Nephron progenitor cell (in vitro differentiated cells): ENCODE measurements around the gene DNER.
"Not testable (repeated sequence)": the region's sequence is repeated elsewhere in the genome, so short reads cannot be mapped to it uniquely, and the experiment has no call there.

Experiments
- DNase-seq: peaks from one replicate; pipeline ENCODE4 v3.0.0; 2021
- H3K27ac Mint-ChIP-seq: 2 replicates; pipeline ENCODE4 v1.8.0; 2021; ENCODE audit warnings: mild to moderate bottlenecking, moderate library complexity, mixed read lengths
- H3K27me3 Mint-ChIP-seq: 2 replicates; pipeline ENCODE4 v1.8.0; 2021; ENCODE audit warnings: mild to moderate bottlenecking, low read depth, mixed read lengths; ENCODE audit not compliant: poor library complexity
- H3K36me3 Mint-ChIP-seq: 2 replicates; pipeline ENCODE4 v1.8.0; 2021; ENCODE audit warnings: low read depth, mixed read lengths
- H3K4me1 Mint-ChIP-seq: 2 replicates; pipeline ENCODE4 v1.8.0; 2021; ENCODE audit warnings: mixed read lengths
- H3K4me3 Mint-ChIP-seq: 2 replicates; pipeline ENCODE4 v1.8.0; 2021; ENCODE audit warnings: mild to moderate bottlenecking, moderate library complexity, mixed read lengths
- H3K9me3 Mint-ChIP-seq: 2 replicates; pipeline ENCODE4 v1.8.0; 2021; ENCODE audit warnings: mild to moderate bottlenecking, moderate library complexity, mixed read lengths
- TF ChIP-seq, protein P1 (sequence below): fragments of 200-600 bp; sonication (generic); IDR thresholded peaks from 2 replicates; pipeline ENCODE4 v1.5.0; 2021; ENCODE audit warnings: antibody characterized with exemption

Gene DNER

DNA sequence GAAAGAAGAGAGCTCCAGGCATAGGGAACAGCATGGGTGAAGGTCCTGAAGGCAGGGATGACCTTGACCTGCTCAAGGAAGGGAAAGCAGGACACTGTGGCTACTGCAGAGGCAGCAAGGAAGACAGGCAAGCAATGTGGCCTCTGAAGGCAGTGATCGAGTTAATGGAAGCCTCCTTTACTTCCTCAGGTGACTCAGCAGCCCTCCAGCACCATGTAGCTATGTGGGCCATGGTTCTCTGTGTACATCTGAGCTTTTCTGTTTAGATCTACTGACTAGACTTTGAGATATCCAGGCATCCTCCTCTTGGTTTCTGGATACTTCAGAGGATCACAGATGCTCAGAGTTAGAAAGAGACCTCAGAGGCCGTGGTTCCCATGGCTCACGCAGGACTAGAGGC lies 336.0 kb downstream of the DNER start:
- Mint-ChIP-seq H3K4me1 (no peaks in the 10 kb centered on the region), H3K27ac (no peak overlapping the region), H3K4me3 (no peak overlapping the region), H3K9me3 (peaks cover 30% of the 10 kb centered on the region), H3K36me3 (no peaks in the 10 kb centered on the region), H3K27me3 (peaks cover 8% of the 10 kb centered on the region)
- TF ChIP-seq, protein P1, sequence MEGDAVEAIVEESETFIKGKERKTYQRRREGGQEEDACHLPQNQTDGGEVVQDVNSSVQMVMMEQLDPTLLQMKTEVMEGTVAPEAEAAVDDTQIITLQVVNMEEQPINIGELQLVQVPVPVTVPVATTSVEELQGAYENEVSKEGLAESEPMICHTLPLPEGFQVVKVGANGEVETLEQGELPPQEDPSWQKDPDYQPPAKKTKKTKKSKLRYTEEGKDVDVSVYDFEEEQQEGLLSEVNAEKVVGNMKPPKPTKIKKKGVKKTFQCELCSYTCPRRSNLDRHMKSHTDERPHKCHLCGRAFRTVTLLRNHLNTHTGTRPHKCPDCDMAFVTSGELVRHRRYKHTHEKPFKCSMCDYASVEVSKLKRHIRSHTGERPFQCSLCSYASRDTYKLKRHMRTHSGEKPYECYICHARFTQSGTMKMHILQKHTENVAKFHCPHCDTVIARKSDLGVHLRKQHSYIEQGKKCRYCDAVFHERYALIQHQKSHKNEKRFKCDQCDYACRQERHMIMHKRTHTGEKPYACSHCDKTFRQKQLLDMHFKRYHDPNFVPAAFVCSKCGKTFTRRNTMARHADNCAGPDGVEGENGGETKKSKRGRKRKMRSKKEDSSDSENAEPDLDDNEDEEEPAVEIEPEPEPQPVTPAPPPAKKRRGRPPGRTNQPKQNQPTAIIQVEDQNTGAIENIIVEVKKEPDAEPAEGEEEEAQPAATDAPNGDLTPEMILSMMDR = no peak
- DNase-seq = no peak

DNA sequence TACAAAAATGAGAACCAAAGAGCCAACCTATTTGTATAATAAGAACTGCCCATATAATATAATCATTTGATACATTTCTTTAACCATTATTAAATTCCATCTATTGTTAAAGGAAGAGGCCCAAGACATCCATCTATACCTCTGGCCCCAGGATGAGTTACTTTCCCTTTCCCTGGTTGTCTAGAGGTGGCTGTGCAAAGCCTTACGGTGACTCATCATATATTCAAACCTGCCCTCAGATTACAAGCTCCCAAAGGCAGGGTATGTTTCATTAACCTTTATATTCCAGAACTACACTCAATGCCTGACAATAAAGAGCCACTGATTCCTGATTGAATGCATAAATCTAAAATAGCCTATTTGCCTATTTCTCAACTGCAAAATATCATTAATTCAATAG lies 337.5 kb downstream of the DNER start:
- Mint-ChIP-seq H3K36me3 (no peaks in the 10 kb centered on the region), H3K4me3 (no peak overlapping the region), H3K27ac (no peak overlapping the region), H3K27me3 (peaks cover 14% of the 10 kb centered on the region), H3K9me3 (peaks cover 15% of the 10 kb centered on the region), H3K4me1 (no peaks in the 10 kb centered on the region)
- TF ChIP-seq, protein P1 = no peak
- DNase-seq = no peak

DNA sequence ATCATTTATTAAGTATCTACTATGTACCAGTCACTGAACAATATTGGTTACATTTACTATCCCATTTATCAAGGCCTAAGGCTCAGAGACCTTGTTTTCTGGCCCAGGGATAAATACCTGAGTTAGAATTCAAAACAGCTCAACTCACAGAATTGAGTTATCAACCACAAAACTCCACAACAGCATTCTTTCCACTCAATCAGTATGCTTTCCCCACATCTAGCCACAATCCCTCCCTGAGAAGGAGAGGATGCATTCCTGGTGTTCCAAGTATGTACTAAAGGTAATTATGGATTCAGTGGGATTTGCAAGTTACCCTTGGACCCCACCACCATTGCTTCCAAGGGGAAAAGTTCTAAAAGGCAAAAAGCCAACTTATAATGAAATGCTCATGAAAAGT lies 339.1 kb downstream of the DNER start:
- peaks cover 11% of the 10 kb centered on the region for H3K27me3 Mint-ChIP-seq
- peaks cover 4% of the 10 kb centered on the region for H3K9me3 Mint-ChIP-seq
- no peaks in the 10 kb centered on the region for H3K36me3 Mint-ChIP-seq
- H3K27ac Mint-ChIP-seq = no peak overlapping the region
- no peak for DNase-seq
- H3K4me3 Mint-ChIP-seq = no peak overlapping the region
- TF ChIP-seq, protein P1 = no peak
- H3K4me1 Mint-ChIP-seq = no peaks in the 10 kb centered on the region

DNA sequence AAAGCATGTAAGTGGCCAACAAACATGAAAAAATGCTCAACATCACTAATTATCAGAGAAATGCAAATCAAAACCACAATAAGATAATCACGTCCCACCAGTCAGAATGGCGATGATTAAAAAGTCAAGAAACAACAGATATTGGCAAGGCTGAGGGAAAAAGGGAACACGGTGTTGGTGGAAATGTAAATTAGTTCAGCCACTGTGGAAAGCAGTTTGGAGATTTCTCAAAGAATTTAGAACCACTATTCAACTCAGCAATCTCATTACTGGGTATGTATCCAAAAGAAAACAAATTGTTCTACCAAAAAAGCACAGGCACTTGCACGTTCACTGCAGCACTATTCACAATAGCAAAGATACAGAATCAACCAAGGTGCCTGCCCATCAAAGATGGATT lies 341.0 kb downstream of the DNER start:
- H3K4me3 Mint-ChIP-seq, H3K4me1 Mint-ChIP-seq, H3K36me3 Mint-ChIP-seq, H3K27ac Mint-ChIP-seq, DNase-seq: not testable (repeated sequence)
- Mint-ChIP-seq H3K27me3 (peaks cover 11% of the 10 kb centered on the region), H3K9me3 (peaks cover 11% of the 10 kb centered on the region)

DNA sequence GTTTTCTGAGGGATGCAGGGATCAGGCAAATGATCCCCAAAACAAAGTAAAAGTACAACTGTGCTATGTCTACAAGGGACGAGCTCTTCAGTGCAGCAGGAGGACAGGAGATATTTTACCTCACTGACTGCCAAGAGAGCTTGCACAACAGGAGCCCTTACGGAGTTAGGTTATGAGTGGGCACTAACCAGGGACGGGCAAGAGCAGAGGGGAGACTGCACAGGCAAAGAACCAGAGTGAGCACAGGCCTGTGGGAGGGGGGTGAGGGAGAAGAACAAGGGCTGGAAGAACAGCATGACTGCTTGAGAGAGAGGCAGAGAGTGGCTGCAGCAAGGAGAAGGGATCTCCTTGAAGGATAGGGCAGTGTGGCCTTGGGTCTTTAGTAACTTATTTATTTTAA lies 342.1 kb downstream of the DNER start:
- H3K27me3 Mint-ChIP-seq = peaks cover 11% of the 10 kb centered on the region
- no peaks in the 10 kb centered on the region for H3K4me1 Mint-ChIP-seq
- TF ChIP-seq, protein P1 = no peak
- no peak overlapping the region for H3K27ac Mint-ChIP-seq
- no peak for DNase-seq
- H3K36me3 Mint-ChIP-seq = no peaks in the 10 kb centered on the region
- H3K4me3 Mint-ChIP-seq = no peak overlapping the region
- peaks cover 14% of the 10 kb centered on the region for H3K9me3 Mint-ChIP-seq

DNA sequence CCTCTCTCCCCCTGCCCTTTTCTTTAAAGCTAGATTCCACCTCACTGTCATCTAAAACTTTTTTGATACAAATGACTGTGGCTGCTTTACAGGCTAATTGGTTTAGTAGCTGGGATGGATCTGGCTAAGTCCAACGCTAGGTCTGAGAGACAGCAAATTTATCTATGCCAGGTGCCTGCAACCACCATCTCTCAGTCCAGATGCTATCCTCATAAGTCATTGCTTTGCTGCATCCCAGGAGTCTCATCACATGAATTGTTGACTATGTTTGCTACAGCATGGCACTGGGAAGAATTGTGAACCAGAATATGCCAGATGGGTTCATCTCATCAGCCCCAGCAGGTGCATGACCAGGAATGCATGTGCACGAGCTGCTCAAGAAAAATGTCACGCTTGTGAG lies 343.3 kb downstream of the DNER start:
- TF ChIP-seq, protein P1 = no peak
- no peak overlapping the region for H3K4me3 Mint-ChIP-seq
- H3K36me3 Mint-ChIP-seq = no peaks in the 10 kb centered on the region
- H3K9me3 Mint-ChIP-seq = peaks cover 14% of the 10 kb centered on the region
- DNase-seq = no peak
- peaks cover 11% of the 10 kb centered on the region for H3K27me3 Mint-ChIP-seq
- H3K4me1 Mint-ChIP-seq = no peaks in the 10 kb centered on the region
- H3K27ac Mint-ChIP-seq = no peak overlapping the region
